ENCODE measurements around the gene CASP7. TPM values are rescaled to one million over a fixed set of nuclear protein-coding genes. Genes with fewer than 3 reads are reported as not detected.

Gene CASP7
- total RNA-seq, 1 experiment from 2014 or later = 7.4 TPM

- no peak for TF ChIP-seq CTCF (IDR thresholded peaks at IDR 0.05; ENCODE audit: unreplicated experiment)
- peaks cover 17% of the 10 kb centered on the region for H3K27me3 Mint-ChIP-seq (ENCODE audit: insufficient read depth, unreplicated experiment)
- ChIA-PET POLR2A (interaction anchor here (0.6 to 1.6 kb wide), 2 partner anchors 14 to 523 kb away, joined by 3 read pairs; no protein-coding TSS in a partner anchor), CTCF (interaction anchor here (1.5 to 1.7 kb wide), 2 partner anchors 34 to 366 kb away, joined by 3 to 4 read pairs; no protein-coding TSS in a partner anchor)
- intact Hi-C loops (cut with micrococcal nuclease) = loop anchor here (1.0 kb wide), 1 partner anchor 367 kb away; no protein-coding TSS in a partner anchor
- DNase-seq (ENCODE audit: unreplicated experiment) = no peak
- H3K9me3 Mint-ChIP-seq (ENCODE audit: unreplicated experiment) = no peaks in the 10 kb centered on the region
- H3K27ac Mint-ChIP-seq (ENCODE audit: low read depth, unreplicated experiment) = no peak overlapping the region
- H3K4me1 Mint-ChIP-seq (ENCODE audit: insufficient read depth, unreplicated experiment) = no peaks in the 10 kb centered on the region
- H3K4me3 Mint-ChIP-seq (ENCODE audit: unreplicated experiment) = no peak overlapping the region
- H3K36me3 Mint-ChIP-seq (ENCODE audit: insufficient read depth, unreplicated experiment) = no peaks in the 10 kb centered on the region
- BruUV-seq (replicated peaks) = no TSS peak
Measured at GRCh38 chr10:113736576-113736975, 56.9 kb downstream of the CASP7 start.

- H3K27me3 Mint-ChIP-seq (ENCODE audit: insufficient read depth, unreplicated experiment) = peaks cover 24% of the 10 kb centered on the region
- no peak overlapping the region for H3K27ac Mint-ChIP-seq (ENCODE audit: low read depth, unreplicated experiment)
Measured at GRCh38 chr10:113739031-113739430, 59.3 kb downstream of the CASP7 start.

GRCh38 chr10:113739577-113739976 lies 59.9 kb downstream of the CASP7 start:
- CTCF ChIA-PET = interaction anchor here (0.6 kb wide), 1 partner anchor 608 kb away, joined by 3 read pairs; no protein-coding TSS in a partner anchor
- TF ChIP-seq CTCF (IDR thresholded peaks at IDR 0.05; ENCODE audit: unreplicated experiment) = no peak
- no peaks in the 10 kb centered on the region for H3K9me3 Mint-ChIP-seq (ENCODE audit: unreplicated experiment)
- intact Hi-C loops (cut with micrococcal nuclease) = no loop called here
- H3K4me3 Mint-ChIP-seq (ENCODE audit: unreplicated experiment) = no peak overlapping the region
- no peaks in the 10 kb centered on the region for H3K36me3 Mint-ChIP-seq (ENCODE audit: insufficient read depth, unreplicated experiment)
- H3K27me3 Mint-ChIP-seq (ENCODE audit: insufficient read depth, unreplicated experiment) = peaks cover 29% of the 10 kb centered on the region
- BruUV-seq (replicated peaks) = no TSS peak
- no peaks in the 10 kb centered on the region for H3K4me1 Mint-ChIP-seq (ENCODE audit: insufficient read depth, unreplicated experiment)
- DNase-seq (ENCODE audit: unreplicated experiment) = no peak
- POLR2A ChIA-PET = interaction anchor here (0.6 to 0.7 kb wide), 3 partner anchors 64 to 362 kb away, joined by 3 to 4 read pairs (median 3); no protein-coding TSS in a partner anchor
- no peak overlapping the region for H3K27ac Mint-ChIP-seq (ENCODE audit: low read depth, unreplicated experiment)

More at GRCh38 chr10:113739031-113739430, 59.3 kb downstream of the CASP7 start:
- H3K4me1 Mint-ChIP-seq (ENCODE audit: insufficient read depth, unreplicated experiment) = no peaks in the 10 kb centered on the region
- BruUV-seq (replicated peaks) = no TSS peak
- no peak for DNase-seq (ENCODE audit: unreplicated experiment)
- CTCF ChIA-PET = interaction anchor here (0.6 kb wide), 2 partner anchors 23 to 608 kb away, joined by 3 read pairs; no protein-coding TSS in a partner anchor
- intact Hi-C loops (cut with micrococcal nuclease) = no loop called here
- POLR2A ChIA-PET = interaction anchor here (0.7 kb wide), 1 partner anchor 362 kb away, joined by 3 read pairs; no protein-coding TSS in a partner anchor
- H3K4me3 Mint-ChIP-seq (ENCODE audit: unreplicated experiment) = no peak overlapping the region
- no peaks in the 10 kb centered on the region for H3K36me3 Mint-ChIP-seq (ENCODE audit: insufficient read depth, unreplicated experiment)
- TF ChIP-seq CTCF (IDR thresholded peaks at IDR 0.05; ENCODE audit: unreplicated experiment) = no peak
- H3K9me3 Mint-ChIP-seq (ENCODE audit: unreplicated experiment) = no peaks in the 10 kb centered on the region

- intact Hi-C loops (cut with micrococcal nuclease) = no loop called here
- CTCF ChIA-PET = interaction anchor here (0.8 kb wide), 1 partner anchor 10 kb away, joined by 3 read pairs; no protein-coding TSS in a partner anchor
Measured at GRCh38 chr10:113740850-113741249, 61.1 kb downstream of the CASP7 start.

More at GRCh38 chr10:113740850-113741249, 61.1 kb downstream of the CASP7 start:
- Mint-ChIP-seq H3K4me1 (ENCODE audit: insufficient read depth, unreplicated experiment) (no peaks in the 10 kb centered on the region), H3K27me3 (ENCODE audit: insufficient read depth, unreplicated experiment) (peaks cover 31% of the 10 kb centered on the region), H3K4me3 (ENCODE audit: unreplicated experiment) (no peak overlapping the region), H3K9me3 (ENCODE audit: unreplicated experiment) (no peaks in the 10 kb centered on the region), H3K36me3 (ENCODE audit: insufficient read depth, unreplicated experiment) (no peaks in the 10 kb centered on the region), H3K27ac (ENCODE audit: low read depth, unreplicated experiment) (no peak overlapping the region)
- TF ChIP-seq CTCF (IDR thresholded peaks at IDR 0.05; ENCODE audit: unreplicated experiment) = no peak
- POLR2A ChIA-PET = no interaction called here
- BruUV-seq (replicated peaks) = no TSS peak
- no peak for DNase-seq (ENCODE audit: unreplicated experiment)
